Panc1 (cell line): ENCODE measurements around the gene IFIT1B. TPM values are rescaled to one million over a fixed set of nuclear protein-coding genes. Genes with fewer than 3 reads are reported as not detected.

ENCODE experiments used
- ATAC-seq: fragments of 200-7000 bp; cut with Tn5 transposase; 2 replicates; pipeline ENCODE4 v1.9.1; 2020; ENCODE audit warnings: mild to moderate bottlenecking, moderate library complexity
- BruUV-seq: library from RNA; stranded (reverse); fragments of 400-500 nt; replicated peaks from 2 replicates; lab custom pipeline; 2021; lab: Mats Ljungman, UMichigan
- CTCF ChIA-PET: fragments of 300-600 bp; sonication (Branson Sonifier 250); formaldehyde crosslinking; loops from one replicate; lab custom pipeline; 2022; ENCODE audit warnings: antibody characterized with exemption; lab: Charles Lee
- POLR2A ChIA-PET: fragments of 300-600 bp; sonication (Branson Sonifier 250); formaldehyde crosslinking; loops from one replicate; lab custom pipeline; 2022; ENCODE audit warnings: antibody characterized with exemption; lab: Charles Lee
- DNase-seq: peaks from one replicate; pipeline ENCODE4 v3.0.0-alpha.2; 2010; ENCODE audit warnings: low read depth, low spot score
- H3K27ac ChIP-seq: 2 replicates; pipeline ENCODE4 v1.5.1; 2011; ENCODE audit warnings: mild to moderate bottlenecking, low read length, inconsistent platforms
- H3K27me3 ChIP-seq: fragments of 200-500 bp; sonication (Bioruptor generic); 2 replicates; pipeline ENCODE4 v1.6.0; 2014; ENCODE audit warnings: low read length, inconsistent platforms; ENCODE audit not compliant: control insufficient read depth, insufficient read depth
- H3K36me3 ChIP-seq: fragments of 200-500 bp; sonication (Bioruptor generic); 2 replicates; pipeline ENCODE4 v1.5.1; 2014; ENCODE audit warnings: inconsistent platforms, mild to moderate bottlenecking, low read length, moderate library complexity; ENCODE audit not compliant: control insufficient read depth, insufficient read depth
- H3K4me1 ChIP-seq: 2 replicates; pipeline ENCODE4 v1.5.1; 2011; ENCODE audit warnings: inconsistent platforms, mild to moderate bottlenecking, low read length, moderate library complexity; ENCODE audit not compliant: control insufficient read depth, insufficient read depth
- H3K4me3 ChIP-seq, 2 experiments: 2 replicates each; pipeline ENCODE4 v1.5.1; 2011 to 2012; ENCODE audit warnings: low read depth in 2 of 2, low read length in 2 of 2, mild to moderate bottlenecking in 2 of 2, inconsistent platforms in 1 of 2, moderate library complexity in 1 of 2
- H3K9me3 ChIP-seq: fragments of 200-500 bp; sonication (Bioruptor generic); 2 replicates; pipeline ENCODE4 v1.5.1; 2014; ENCODE audit warnings: low read depth, mild to moderate bottlenecking, inconsistent platforms, low read length, moderate library complexity; ENCODE audit not compliant: control insufficient read depth, insufficient read depth
- CTCF ChIP-seq: fragments of 450-650 bp; IDR thresholded peaks from 2 replicates; pipeline ENCODE4 v1.5.1; 2017; ENCODE audit warnings: mild to moderate bottlenecking
- POLR2AphosphoS5 ChIP-seq: IDR thresholded peaks from 2 replicates; pipeline ENCODE4 v1.6.1; 2012; ENCODE audit warnings: mild to moderate bottlenecking, low read depth, low read length, moderate library complexity
- SIN3A ChIP-seq: IDR thresholded peaks from 2 replicates; pipeline ENCODE4 v1.6.1; 2012; ENCODE audit warnings: low read depth, mild to moderate bottlenecking, low read length, moderate library complexity, borderline replicate concordance; ENCODE audit not compliant: insufficient read depth
- TCF7L2 ChIP-seq: IDR thresholded peaks from 2 replicates; pipeline ENCODE4 v1.6.1; 2011; ENCODE audit warnings: mild to moderate bottlenecking, low read depth, low read length, inconsistent platforms
- in situ Hi-C: cut with HindIII; loops from 2 replicates; pipeline ENCODE4 v1.10.0; 2016; ENCODE audit warnings: low sequenced_read_pairs, low pct_unique_long_range_greater_than_20kb
- intact Hi-C: fragments of 100-400 bp; cut with micrococcal nuclease; formaldehyde crosslinking; loops from one replicate; pipeline ENCODE4 v1.10.0; 2022; ENCODE audit not compliant: unreplicated experiment
- total RNA-seq: library from RNA; stranded (reverse); gene quantifications from one replicate; pipeline ENCODE4 v1.2.1, GENCODE V29; 2021; ENCODE audit not compliant: unreplicated experiment
- TF ChIP-seq, protein P1 (sequence below), 2 experiments: IDR thresholded peaks; 2 replicates each; pipeline ENCODE4 v1.6.1; 2011 to 2012; ENCODE audit warnings: low read depth in 2 of 2, control low read depth in 1 of 2, low read length in 1 of 2, mild to moderate bottlenecking in 1 of 2, moderate library complexity in 1 of 2; ENCODE audit not compliant: insufficient read depth in 1 of 2

The IFIT1B gene
- total RNA-seq, 1 experiment from 2014 or later, result not detected

DNA sequence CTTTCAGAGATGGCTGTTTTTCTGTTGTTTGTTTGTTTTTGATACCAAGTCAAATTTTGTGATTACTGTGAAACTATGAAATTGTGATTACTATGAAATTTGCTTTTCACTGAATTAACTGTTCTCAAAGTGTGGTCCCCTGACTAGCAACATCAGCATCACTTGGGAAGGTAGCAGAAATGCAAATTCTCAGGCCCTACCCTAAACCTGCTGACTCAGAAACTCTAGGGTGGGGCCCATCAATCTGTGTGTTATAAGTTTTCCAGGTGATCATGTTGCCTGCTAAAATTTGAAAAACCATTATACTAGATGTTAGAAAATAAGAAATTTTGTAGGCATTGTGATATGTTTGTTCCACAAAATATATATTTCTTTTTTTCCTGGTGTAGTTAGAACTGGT is 1.2 kb downstream of the IFIT1B start:
- ATAC-seq (no peak), DNase-seq (no peak)
- TF ChIP-seq SIN3A, result no peak
- Histone ChIP-seq H3K27me3 (no peaks in the 10 kb centered on the region), H3K27ac (0 out of 2 replicates have a peak overlapping the region, but pooled peaks have one; percentile 46), H3K4me1 (peaks cover 9% of the 10 kb centered on the region), H3K4me3 (no peak overlapping the region), H3K9me3 (no peaks in the 10 kb centered on the region), H3K36me3 (no peaks in the 10 kb centered on the region)
- intact Hi-C loops, result no loop called here
- in situ Hi-C loops, result no loop called here
- POLR2A ChIA-PET, result no interaction called here
- no TSS peak for BruUV-seq
- CTCF ChIA-PET, result no interaction called here

GRCh38 chr10:89382757-89383156 is 4.9 kb downstream of the IFIT1B start:
- Histone ChIP-seq H3K36me3 (no peaks in the 10 kb centered on the region), H3K27ac (peak overlapping the region; percentile 15; the same call in 1 of the 2 replicates), H3K4me3 (no peak overlapping the region), H3K4me1 (peaks cover 4% of the 10 kb centered on the region; the same call in 1 of the 2 replicates), H3K27me3 (no peaks in the 10 kb centered on the region), H3K9me3 (no peaks in the 10 kb centered on the region)
- BruUV-seq, result no TSS peak
- in situ Hi-C loops (no loop called here), intact Hi-C loops (no loop called here)
- TF ChIP-seq CTCF (no peak), TCF7L2 (no peak), SIN3A (no peak), POLR2AphosphoS5 (no peak)
- TF ChIP-seq, protein P1, sequence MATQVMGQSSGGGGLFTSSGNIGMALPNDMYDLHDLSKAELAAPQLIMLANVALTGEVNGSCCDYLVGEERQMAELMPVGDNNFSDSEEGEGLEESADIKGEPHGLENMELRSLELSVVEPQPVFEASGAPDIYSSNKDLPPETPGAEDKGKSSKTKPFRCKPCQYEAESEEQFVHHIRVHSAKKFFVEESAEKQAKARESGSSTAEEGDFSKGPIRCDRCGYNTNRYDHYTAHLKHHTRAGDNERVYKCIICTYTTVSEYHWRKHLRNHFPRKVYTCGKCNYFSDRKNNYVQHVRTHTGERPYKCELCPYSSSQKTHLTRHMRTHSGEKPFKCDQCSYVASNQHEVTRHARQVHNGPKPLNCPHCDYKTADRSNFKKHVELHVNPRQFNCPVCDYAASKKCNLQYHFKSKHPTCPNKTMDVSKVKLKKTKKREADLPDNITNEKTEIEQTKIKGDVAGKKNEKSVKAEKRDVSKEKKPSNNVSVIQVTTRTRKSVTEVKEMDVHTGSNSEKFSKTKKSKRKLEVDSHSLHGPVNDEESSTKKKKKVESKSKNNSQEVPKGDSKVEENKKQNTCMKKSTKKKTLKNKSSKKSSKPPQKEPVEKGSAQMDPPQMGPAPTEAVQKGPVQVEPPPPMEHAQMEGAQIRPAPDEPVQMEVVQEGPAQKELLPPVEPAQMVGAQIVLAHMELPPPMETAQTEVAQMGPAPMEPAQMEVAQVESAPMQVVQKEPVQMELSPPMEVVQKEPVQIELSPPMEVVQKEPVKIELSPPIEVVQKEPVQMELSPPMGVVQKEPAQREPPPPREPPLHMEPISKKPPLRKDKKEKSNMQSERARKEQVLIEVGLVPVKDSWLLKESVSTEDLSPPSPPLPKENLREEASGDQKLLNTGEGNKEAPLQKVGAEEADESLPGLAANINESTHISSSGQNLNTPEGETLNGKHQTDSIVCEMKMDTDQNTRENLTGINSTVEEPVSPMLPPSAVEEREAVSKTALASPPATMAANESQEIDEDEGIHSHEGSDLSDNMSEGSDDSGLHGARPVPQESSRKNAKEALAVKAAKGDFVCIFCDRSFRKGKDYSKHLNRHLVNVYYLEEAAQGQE (IDR thresholded peaks at IDR 0.05; ENCODE audit: insufficient read depth in 1 of 2, low read depth in 2 of 2, low read length in 1 of 2), result no peak
- ATAC-seq (no peak), DNase-seq (no peak)
- POLR2A ChIA-PET, result no interaction called here
- CTCF ChIA-PET, result no interaction called here

- Histone ChIP-seq H3K27ac (peak overlapping the region; percentile 46; the same call in 1 of the 2 replicates), H3K27me3 (no peaks in the 10 kb centered on the region), H3K4me3 (no peak overlapping the region), H3K9me3 (no peaks in the 10 kb centered on the region), H3K4me1 (peaks cover 9% of the 10 kb centered on the region), H3K36me3 (no peaks in the 10 kb centered on the region)
- in situ Hi-C loops (no loop called here), intact Hi-C loops (no loop called here)
- CTCF ChIA-PET, result no interaction called here
- POLR2A ChIA-PET, result no interaction called here
- DNase-seq, result no peak
- BruUV-seq, result no TSS peak
- TF ChIP-seq SIN3A, result no peak
- TF ChIP-seq, protein P1 (IDR thresholded peaks at IDR 0.05; ENCODE audit: insufficient read depth in 1 of 2, low read depth in 2 of 2, low read length in 1 of 2), result no peak
- TF ChIP-seq TCF7L2, result no peak
- TF ChIP-seq CTCF, result no peak
- no peak for TF ChIP-seq POLR2AphosphoS5
- ATAC-seq, result no peak
Measured at GRCh38 chr10:89384474-89385340, 6.9 kb downstream of the IFIT1B start.
